CD14-positive monocyte (primary cell): ENCODE results near the gene IL21R. TPM values are rescaled to one million over a fixed set of nuclear protein-coding genes. Genes with fewer than 3 reads are reported as not detected.

Source experiments
- DNase-seq, 3 donors: peaks; one replicate each; pipeline ENCODE4 v3.0.0-alpha.2; 2011 to 2022
- H2AFZ ChIP-seq: 2 replicates; pipeline ENCODE4 v1.6.0; 2012; ENCODE audit warnings: mild to moderate bottlenecking, low read depth, low read length, inconsistent platforms; ENCODE audit not compliant: insufficient read depth, poor library complexity, severe bottlenecking
- H3K27ac ChIP-seq, 2 donors: 1 replicate in 1 of 2; 2 replicates in 1 of 2; pipeline ENCODE4 v1.5.1; 2012 to 2013; ENCODE audit warnings: low read length in 2 of 2, control low read depth in 1 of 2, inconsistent platforms in 1 of 2, low read depth in 1 of 2, mild to moderate bottlenecking in 1 of 2
- H3K27me3 ChIP-seq, 2 donors: one replicate each; pipeline versions ENCODE4 v1.6.0 to v1.6.1; 2011 to 2013; ENCODE audit warnings: low read length in 2 of 2; ENCODE audit not compliant: control insufficient read depth in 2 of 2, insufficient read depth in 2 of 2
- H3K36me3 ChIP-seq, 2 donors: replicated peaks in 1 of 2; 1 replicate in 1 of 2; 2 replicates in 1 of 2; pipeline versions ENCODE4 v1.5.1 to v1.6.1; 2012 to 2013; ENCODE audit warnings: low read length in 2 of 2, control low read depth in 1 of 2, inconsistent platforms in 1 of 2, mild to moderate bottlenecking in 1 of 2; ENCODE audit not compliant: insufficient read depth in 2 of 2, control insufficient read depth in 1 of 2
- H3K4me1 ChIP-seq, 2 donors: 1 replicate in 1 of 2; 2 replicates in 1 of 2; pipeline versions ENCODE4 v1.5.1 to v1.6.1; 2012 to 2013; ENCODE audit warnings: low read length in 2 of 2, control low read depth in 1 of 2, inconsistent platforms in 1 of 2, mild to moderate bottlenecking in 1 of 2, moderate library complexity in 1 of 2; ENCODE audit not compliant: insufficient read depth in 2 of 2, control insufficient read depth in 1 of 2
- H3K4me2 ChIP-seq: replicated peaks from 2 replicates; pipeline ENCODE3; 2012; ENCODE audit warnings: low read length, moderate library complexity, mild to moderate bottlenecking; ENCODE audit not compliant: poor library complexity, severe bottlenecking; ENCODE audit errors: extremely low read depth
- H3K4me3 ChIP-seq, 3 experiments: fragments of 200-600 bp in 1 of 3; sonication (generic) in 1 of 3; replicated peaks in 1 of 3; 1 replicate in 2 of 3; 2 replicates in 1 of 3; pipeline ENCODE4 v1.5.1; 2011 to 2013; ENCODE audit warnings: low read length in 3 of 3, mild to moderate bottlenecking in 3 of 3, control low read depth in 2 of 3, low read depth in 2 of 3, inconsistent platforms in 1 of 3, moderate library complexity in 1 of 3
- H3K79me2 ChIP-seq: 2 replicates; pipeline ENCODE4 v1.6.0; 2012; ENCODE audit warnings: mild to moderate bottlenecking, control low read depth, inconsistent platforms, low read length, moderate library complexity; ENCODE audit not compliant: insufficient read depth
- H3K9ac ChIP-seq: 2 replicates; pipeline ENCODE4 v1.6.0; 2017; ENCODE audit warnings: low read length, mild to moderate bottlenecking; ENCODE audit not compliant: insufficient read depth, poor library complexity, severe bottlenecking
- H3K9me3 ChIP-seq, 2 donors: replicated peaks in 1 of 2; 1 replicate in 1 of 2; 2 replicates in 1 of 2; pipeline versions ENCODE4 v1.5.1 to v1.6.1; 2012 to 2013; ENCODE audit warnings: low read length in 2 of 2, control low read depth in 1 of 2; ENCODE audit not compliant: control insufficient read depth in 1 of 2, insufficient read depth in 1 of 2
- H4K20me1 ChIP-seq: 2 replicates; pipeline ENCODE4 v1.6.0; 2012; ENCODE audit warnings: mild to moderate bottlenecking, low read length, control low read depth, moderate library complexity; ENCODE audit not compliant: insufficient read depth
- H3K27ac Mint-ChIP-seq, 7 donors: one replicate each; pipeline ENCODE4 v1.8.0; 2020; ENCODE audit warnings: mild to moderate bottlenecking in 7 of 7, mixed read lengths in 7 of 7, moderate library complexity in 6 of 7, inconsistent platforms in 2 of 7
- H3K27me3 Mint-ChIP-seq, 3 donors: one replicate each; pipeline ENCODE4 v1.8.0; 2021 to 2022; ENCODE audit warnings: low read depth in 3 of 3, mild to moderate bottlenecking in 3 of 3, mixed read lengths in 3 of 3, moderate library complexity in 3 of 3, inconsistent platforms in 1 of 3
- H3K36me3 Mint-ChIP-seq, 2 donors: one replicate each; pipeline ENCODE4 v1.8.0; 2020; ENCODE audit warnings: mixed read lengths in 2 of 2, inconsistent platforms in 1 of 2, mild to moderate bottlenecking in 1 of 2
- H3K4me1 Mint-ChIP-seq: one replicate; pipeline ENCODE4 v1.8.0; 2020; ENCODE audit warnings: mild to moderate bottlenecking, mixed read lengths
- H3K4me3 Mint-ChIP-seq, 2 donors: one replicate each; pipeline ENCODE4 v1.8.0; 2020; ENCODE audit warnings: mild to moderate bottlenecking in 2 of 2, mixed read lengths in 2 of 2, moderate library complexity in 1 of 2
- H3K9me3 Mint-ChIP-seq, 7 donors: one replicate each; pipeline ENCODE4 v1.8.0; 2020 to 2022; ENCODE audit warnings: mixed read lengths in 7 of 7, mild to moderate bottlenecking in 6 of 7, moderate library complexity in 6 of 7, inconsistent platforms in 2 of 7
- WGBS: methylation state at CpG from one replicate; pipeline ENCODE4 v1.1.5; 2013; ENCODE audit warnings: missing lambda C conversion rate; ENCODE audit not compliant: insufficient coverage; 5-methylcytosine and 5-hydroxymethylcytosine counted together
- intact Hi-C, 2 donors: fragments of 100-400 bp; cut with micrococcal nuclease; formaldehyde crosslinking; loops; one replicate each; pipeline versions ENCODE4 v1.15.0 to v1.15.1; 2023
- polyA plus RNA-seq, 3 donors: library from polyadenylated mRNA; depleted of rRNA in 1 of 3; unstranded in 2 of 3; stranded (reverse) in 1 of 3; fragments of 300-500 nt in 2 of 3; fragments of >200 nt in 1 of 3; fragmentation: Illumina TruSeq in 2 of 3; gene quantifications; 1 replicate in 2 of 3; 2 replicates in 1 of 3; pipeline ENCODE4 v1.2.3, GENCODE V29; 2012 to 2021
- TF ChIP-seq, protein P1 (sequence below): fragments of 200-600 bp; IDR thresholded peaks from one replicate; pipeline ENCODE4 v1.8.0; 2022; ENCODE audit warnings: antibody characterized with exemption, mild to moderate bottlenecking

The IL21R gene
- polyA plus RNA-seq, 3 donors = 1.0 to 1.7 (median 1.4) TPM

DNA sequence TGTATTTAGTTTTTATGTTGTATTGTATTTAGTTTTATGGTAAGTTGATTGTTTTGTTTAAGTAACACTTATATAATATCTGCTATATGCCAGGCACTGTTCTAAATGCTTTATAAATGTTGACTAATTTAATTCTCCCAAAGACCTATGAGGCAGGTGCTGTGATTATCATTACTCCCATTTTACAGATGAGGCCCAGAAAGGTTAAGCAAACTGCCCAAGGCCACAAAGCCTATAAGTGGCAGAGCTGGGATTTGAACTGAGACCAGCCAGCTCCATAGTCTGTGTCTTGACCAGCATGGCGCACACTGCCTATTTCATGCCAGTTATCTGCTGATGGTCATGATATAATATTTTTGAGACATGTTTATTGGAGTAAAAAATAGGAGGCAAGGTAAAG, 24.0 kb downstream of the IL21R start:
- peaks cover 0 to 3% of the 10 kb centered on the region in 2 donors for H3K36me3 Mint-ChIP-seq
- peaks cover 19 to 26% of the 10 kb centered on the region in 2 donors for H3K4me1 ChIP-seq

DNA sequence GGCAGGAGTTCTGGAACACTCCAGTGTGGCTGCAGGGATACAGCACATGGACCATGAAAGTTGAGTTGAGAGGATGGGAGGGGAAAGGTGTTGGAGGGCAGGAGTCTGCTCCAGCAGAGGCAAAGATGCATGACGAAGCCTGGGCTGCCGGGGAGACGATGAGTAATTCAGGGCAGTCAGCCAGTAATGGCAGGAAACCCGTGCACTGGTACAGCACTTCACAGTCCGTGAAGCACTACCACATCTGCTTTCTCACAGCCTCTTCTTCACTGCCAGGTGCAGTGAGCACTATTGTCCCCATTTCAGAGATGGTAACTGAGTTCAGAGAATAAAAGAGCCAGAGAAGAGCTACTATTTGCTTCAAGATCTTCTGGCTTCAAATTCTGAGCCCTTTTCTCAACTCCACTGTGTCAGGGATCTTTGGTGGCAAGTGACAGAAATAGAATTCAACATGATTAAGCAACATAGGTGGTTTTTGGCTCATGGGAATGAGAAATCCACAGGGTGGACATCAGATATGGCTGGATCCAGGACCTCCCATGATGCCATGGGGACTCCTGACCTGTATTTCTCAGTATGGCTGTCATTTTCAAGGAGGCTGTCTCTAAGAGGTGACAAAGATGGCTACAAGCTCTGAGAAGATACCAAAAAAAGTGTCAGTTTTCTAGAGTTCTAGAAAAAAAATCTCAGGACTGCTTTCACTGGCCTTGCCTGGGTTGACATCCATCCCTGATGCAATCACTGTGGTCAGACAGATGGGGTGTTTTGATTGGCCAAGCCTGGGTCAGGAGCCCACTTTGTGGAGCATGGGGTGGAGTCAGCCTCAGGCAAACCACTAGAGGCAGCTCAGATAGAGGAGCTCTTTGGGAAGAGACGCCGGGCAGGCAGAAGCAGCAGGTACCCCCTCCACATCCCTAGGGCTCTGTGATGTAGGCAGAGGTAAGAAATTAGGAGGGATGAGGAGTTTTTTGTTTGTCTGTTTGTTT, 24.7 kb downstream of the IL21R start:
- no peak overlapping the region for H3K9ac ChIP-seq
- peak; percentile 70 to 80 (median 71) for DNase-seq
- Mint-ChIP-seq H3K4me3 (peak overlapping the region in 1 of 2 donors; percentile 57), H3K36me3 (peaks cover 0 to 3% of the 10 kb centered on the region in 2 donors), H3K27me3 (peaks cover 15 to 20% (median 17%) of the 10 kb centered on the region in 3 donors), H3K27ac (peak overlapping the region; percentile 3 to 66 (median 46)), H3K4me1 (peaks cover 32% of the 10 kb centered on the region), H3K9me3 (peaks cover 6 to 29% (median 14%) of the 10 kb centered on the region in 7 donors)
- no peaks in the 10 kb centered on the region for H3K79me2 ChIP-seq
- intact Hi-C loops = loop anchor here in 1 of 2 donors (2.0 kb wide), 1 partner anchor 24 kb away; the partner anchor contains the start of gene IL21R
- no peak overlapping the region for H2AFZ ChIP-seq
- H3K36me3 ChIP-seq = no peaks in the 10 kb centered on the region
- TF ChIP-seq, protein P1, sequence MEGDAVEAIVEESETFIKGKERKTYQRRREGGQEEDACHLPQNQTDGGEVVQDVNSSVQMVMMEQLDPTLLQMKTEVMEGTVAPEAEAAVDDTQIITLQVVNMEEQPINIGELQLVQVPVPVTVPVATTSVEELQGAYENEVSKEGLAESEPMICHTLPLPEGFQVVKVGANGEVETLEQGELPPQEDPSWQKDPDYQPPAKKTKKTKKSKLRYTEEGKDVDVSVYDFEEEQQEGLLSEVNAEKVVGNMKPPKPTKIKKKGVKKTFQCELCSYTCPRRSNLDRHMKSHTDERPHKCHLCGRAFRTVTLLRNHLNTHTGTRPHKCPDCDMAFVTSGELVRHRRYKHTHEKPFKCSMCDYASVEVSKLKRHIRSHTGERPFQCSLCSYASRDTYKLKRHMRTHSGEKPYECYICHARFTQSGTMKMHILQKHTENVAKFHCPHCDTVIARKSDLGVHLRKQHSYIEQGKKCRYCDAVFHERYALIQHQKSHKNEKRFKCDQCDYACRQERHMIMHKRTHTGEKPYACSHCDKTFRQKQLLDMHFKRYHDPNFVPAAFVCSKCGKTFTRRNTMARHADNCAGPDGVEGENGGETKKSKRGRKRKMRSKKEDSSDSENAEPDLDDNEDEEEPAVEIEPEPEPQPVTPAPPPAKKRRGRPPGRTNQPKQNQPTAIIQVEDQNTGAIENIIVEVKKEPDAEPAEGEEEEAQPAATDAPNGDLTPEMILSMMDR = no peak
- H3K4me1 ChIP-seq = peaks cover 23 to 30% of the 10 kb centered on the region in 2 donors
- H3K4me3 ChIP-seq = no peak overlapping the region
- H3K27ac ChIP-seq = peak overlapping the region in 1 of 2 donors; percentile 37
- 0% methylated on average over 4 of the region's 7 CpGs for WGBS
- peaks cover 0 to 15% of the 10 kb centered on the region in 2 donors for H3K9me3 ChIP-seq
- H3K27me3 ChIP-seq = peaks cover 0 to 3% of the 10 kb centered on the region in 2 donors
- H3K4me2 ChIP-seq = no peak overlapping the region
- H4K20me1 ChIP-seq = no peaks in the 10 kb centered on the region

More for the DNA sequence above, 24.0 kb downstream of the IL21R start:
- Histone ChIP-seq H3K27me3 (peaks cover 0 to under 1% of the 10 kb centered on the region in 2 donors), H3K4me3 (no peak overlapping the region), H4K20me1 (no peaks in the 10 kb centered on the region), H3K79me2 (no peaks in the 10 kb centered on the region), H3K27ac (peak overlapping the region in 1 of 2 donors; percentile 37), H3K9me3 (peaks cover 0 to 22% of the 10 kb centered on the region in 2 donors), H3K4me2 (no peak overlapping the region), H3K36me3 (no peaks in the 10 kb centered on the region), H2AFZ (no peak overlapping the region), H3K9ac (no peak overlapping the region)
- peaks cover 26% of the 10 kb centered on the region for H3K4me1 Mint-ChIP-seq
- intact Hi-C loops = loop anchor here in 1 of 2 donors (2.0 kb wide), 1 partner anchor 23 kb away; the partner anchor contains the start of gene IL21R
- H3K27me3 Mint-ChIP-seq = peaks cover 7 to 12% (median 9%) of the 10 kb centered on the region in 3 donors
- TF ChIP-seq, protein P1 = no peak
- H3K4me3 Mint-ChIP-seq = no peak overlapping the region
- H3K27ac Mint-ChIP-seq = peak overlapping the region in 2 of 7 donors; percentile 28 to 51
- peaks cover 7 to 34% (median 16%) of the 10 kb centered on the region in 7 donors for H3K9me3 Mint-ChIP-seq
- WGBS = 83% methylated on average over 1 of the region's 1 CpG
- DNase-seq = no peak
